ENCODE data around the gene CCDC187. TPM values are rescaled to one million over a fixed set of nuclear protein-coding genes. Genes with fewer than 3 reads are reported as not detected.

Gene CCDC187
- total RNA-seq, 4 donors from 2014 or later, result 0.27 to 5.1 (median 2.2) TPM

GRCh38 chr9:136336156-136336870 lies 32.4 kb upstream of the CCDC187 start:
- Histone ChIP-seq H3K9me3 (no peaks in the 10 kb centered on the region), H3K36me3 (no peaks in the 10 kb centered on the region), H3K27ac (no peak overlapping the region), H3K4me1 (no peaks in the 10 kb centered on the region), H3K27me3 (no peaks in the 10 kb centered on the region), H3K4me3 (no peak overlapping the region)
- intact Hi-C loops (cut with DNase I; ENCODE audit: low total_unique reads), result no loop called here
- TF ChIP-seq, protein P1, sequence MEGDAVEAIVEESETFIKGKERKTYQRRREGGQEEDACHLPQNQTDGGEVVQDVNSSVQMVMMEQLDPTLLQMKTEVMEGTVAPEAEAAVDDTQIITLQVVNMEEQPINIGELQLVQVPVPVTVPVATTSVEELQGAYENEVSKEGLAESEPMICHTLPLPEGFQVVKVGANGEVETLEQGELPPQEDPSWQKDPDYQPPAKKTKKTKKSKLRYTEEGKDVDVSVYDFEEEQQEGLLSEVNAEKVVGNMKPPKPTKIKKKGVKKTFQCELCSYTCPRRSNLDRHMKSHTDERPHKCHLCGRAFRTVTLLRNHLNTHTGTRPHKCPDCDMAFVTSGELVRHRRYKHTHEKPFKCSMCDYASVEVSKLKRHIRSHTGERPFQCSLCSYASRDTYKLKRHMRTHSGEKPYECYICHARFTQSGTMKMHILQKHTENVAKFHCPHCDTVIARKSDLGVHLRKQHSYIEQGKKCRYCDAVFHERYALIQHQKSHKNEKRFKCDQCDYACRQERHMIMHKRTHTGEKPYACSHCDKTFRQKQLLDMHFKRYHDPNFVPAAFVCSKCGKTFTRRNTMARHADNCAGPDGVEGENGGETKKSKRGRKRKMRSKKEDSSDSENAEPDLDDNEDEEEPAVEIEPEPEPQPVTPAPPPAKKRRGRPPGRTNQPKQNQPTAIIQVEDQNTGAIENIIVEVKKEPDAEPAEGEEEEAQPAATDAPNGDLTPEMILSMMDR (IDR thresholded peaks at IDR 0.05), result no peak
- no peak for TF ChIP-seq POLR2A (IDR thresholded peaks at IDR 0.05)
- DNase-seq, result no peak

DNA sequence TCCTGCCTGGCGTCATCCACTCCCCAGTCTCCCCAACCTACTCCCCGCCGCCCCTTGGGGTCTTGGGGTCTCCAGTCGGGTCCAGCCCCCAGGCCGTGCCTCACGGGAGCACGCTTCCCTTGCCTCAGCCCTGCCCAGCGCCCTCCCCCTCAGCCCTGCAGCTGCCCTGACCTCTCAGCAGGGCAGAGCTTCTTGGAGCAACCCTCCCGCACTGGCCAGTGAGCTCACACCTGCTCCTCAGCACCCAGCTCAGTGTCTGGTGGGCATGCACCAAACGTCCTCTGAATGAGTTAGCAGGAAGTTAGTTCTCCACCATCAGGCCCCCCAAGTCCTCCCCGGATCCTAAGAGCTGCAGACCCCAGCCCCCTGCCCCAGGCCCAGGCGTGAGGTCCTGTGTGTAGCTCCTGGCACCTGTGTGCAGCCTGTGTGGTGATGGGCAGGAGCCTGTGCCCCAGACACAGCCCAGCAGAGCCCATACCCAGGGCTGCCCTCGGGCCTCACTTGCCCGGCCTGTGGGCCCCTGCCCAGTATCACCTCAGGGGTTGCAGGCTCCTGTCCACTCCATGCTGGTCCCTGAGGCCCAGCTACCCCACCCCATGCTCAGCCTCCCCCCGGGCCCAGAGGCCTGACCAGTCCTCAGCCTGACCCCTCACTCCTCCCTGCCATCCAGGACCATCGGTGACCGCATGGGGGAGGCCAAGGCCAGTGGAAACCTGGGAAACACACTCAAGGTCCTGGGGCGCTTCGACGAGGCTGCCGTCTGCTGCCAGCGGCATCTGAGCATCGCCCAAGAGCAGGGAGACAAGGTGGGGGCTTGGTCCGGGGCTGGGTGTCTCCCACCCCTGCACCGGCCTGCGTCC lies 31.6 kb upstream of the CCDC187 start:
- H3K4me1 ChIP-seq, result no peaks in the 10 kb centered on the region
- no peaks in the 10 kb centered on the region for H3K9me3 ChIP-seq
- H3K27ac ChIP-seq, result no peak overlapping the region
- TF ChIP-seq, protein P1 (IDR thresholded peaks at IDR 0.05), result no peak
- no peak for TF ChIP-seq POLR2A (IDR thresholded peaks at IDR 0.05)
- H3K4me3 ChIP-seq, result no peak overlapping the region
- H3K27me3 ChIP-seq, result no peaks in the 10 kb centered on the region
- H3K36me3 ChIP-seq, result no peaks in the 10 kb centered on the region
- intact Hi-C loops (cut with DNase I; ENCODE audit: low total_unique reads), result no loop called here
- no peak for DNase-seq

DNA sequence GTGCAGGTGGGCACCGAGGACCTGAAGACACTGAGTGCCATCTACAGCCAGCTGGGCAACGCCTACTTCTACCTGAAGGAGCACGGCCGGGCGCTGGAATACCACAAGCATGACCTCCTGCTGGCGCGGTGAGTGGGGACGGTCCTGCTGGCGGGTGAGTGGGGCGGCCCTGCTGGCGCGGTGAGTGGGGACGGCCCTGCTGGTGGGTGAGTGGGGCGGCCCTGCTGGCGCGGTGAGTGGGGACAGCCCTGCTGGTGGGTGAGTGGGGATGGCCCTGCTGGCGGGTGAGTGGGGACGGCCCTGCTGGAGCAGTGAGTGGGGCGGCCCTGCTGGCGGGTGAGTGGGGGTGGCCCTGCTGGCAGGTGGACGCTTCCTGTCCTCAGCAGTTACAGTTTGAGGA lies 30.6 kb upstream of the CCDC187 start:
- Histone ChIP-seq H3K9me3 (no peaks in the 10 kb centered on the region), H3K4me3 (no peak overlapping the region), H3K27ac (no peak overlapping the region), H3K27me3 (no peaks in the 10 kb centered on the region), H3K4me1 (no peaks in the 10 kb centered on the region), H3K36me3 (no peaks in the 10 kb centered on the region)
- intact Hi-C loops (cut with DNase I; ENCODE audit: low total_unique reads), result no loop called here
- DNase-seq, result no peak
- TF ChIP-seq, protein P1 (IDR thresholded peaks at IDR 0.05), result no peak
- TF ChIP-seq POLR2A (IDR thresholded peaks at IDR 0.05), result no peak

- TF ChIP-seq, protein P1 (IDR thresholded peaks at IDR 0.05), result no peak
- TF ChIP-seq POLR2A (IDR thresholded peaks at IDR 0.05), result no peak
- H3K4me1 ChIP-seq, result peaks cover 0 to 8% of the 10 kb centered on the region in 2 donors
- DNase-seq, result no peak
- no peaks in the 10 kb centered on the region for H3K9me3 ChIP-seq
- H3K4me3 ChIP-seq, result no peak overlapping the region
- no peak overlapping the region for H3K27ac ChIP-seq
- H3K27me3 ChIP-seq, result no peaks in the 10 kb centered on the region
- intact Hi-C loops (cut with DNase I; ENCODE audit: low total_unique reads), result no loop called here
- no peaks in the 10 kb centered on the region for H3K36me3 ChIP-seq
Observed at GRCh38 chr9:136333486-136333885, 29.6 kb upstream of the CCDC187 start.

- Histone ChIP-seq H3K27ac (no peak overlapping the region), H3K36me3 (no peaks in the 10 kb centered on the region), H3K4me3 (no peak overlapping the region), H3K9me3 (no peaks in the 10 kb centered on the region), H3K4me1 (peaks cover 0 to 12% of the 10 kb centered on the region in 2 donors), H3K27me3 (no peaks in the 10 kb centered on the region)
- TF ChIP-seq, protein P1 (IDR thresholded peaks at IDR 0.05), result no peak
- TF ChIP-seq POLR2A (IDR thresholded peaks at IDR 0.05), result no peak
- no peak for DNase-seq
- intact Hi-C loops (cut with DNase I; ENCODE audit: low total_unique reads), result no loop called here
Observed at GRCh38 chr9:136333045-136333444, 29.2 kb upstream of the CCDC187 start.

Measured in uterus (tissue), 4 donors.